HG03439 (cell line): ENCODE results near the gene NR1I3.

Source experiments
- ATAC-seq: cut with Tn5 transposase; IDR thresholded peaks from one replicate; pipeline ENCODE4 v1.9.1; 2021; ENCODE audit warnings: mild to moderate bottlenecking, moderate library complexity; ENCODE audit not compliant: unreplicated experiment

NR1I3 gene

DNA sequence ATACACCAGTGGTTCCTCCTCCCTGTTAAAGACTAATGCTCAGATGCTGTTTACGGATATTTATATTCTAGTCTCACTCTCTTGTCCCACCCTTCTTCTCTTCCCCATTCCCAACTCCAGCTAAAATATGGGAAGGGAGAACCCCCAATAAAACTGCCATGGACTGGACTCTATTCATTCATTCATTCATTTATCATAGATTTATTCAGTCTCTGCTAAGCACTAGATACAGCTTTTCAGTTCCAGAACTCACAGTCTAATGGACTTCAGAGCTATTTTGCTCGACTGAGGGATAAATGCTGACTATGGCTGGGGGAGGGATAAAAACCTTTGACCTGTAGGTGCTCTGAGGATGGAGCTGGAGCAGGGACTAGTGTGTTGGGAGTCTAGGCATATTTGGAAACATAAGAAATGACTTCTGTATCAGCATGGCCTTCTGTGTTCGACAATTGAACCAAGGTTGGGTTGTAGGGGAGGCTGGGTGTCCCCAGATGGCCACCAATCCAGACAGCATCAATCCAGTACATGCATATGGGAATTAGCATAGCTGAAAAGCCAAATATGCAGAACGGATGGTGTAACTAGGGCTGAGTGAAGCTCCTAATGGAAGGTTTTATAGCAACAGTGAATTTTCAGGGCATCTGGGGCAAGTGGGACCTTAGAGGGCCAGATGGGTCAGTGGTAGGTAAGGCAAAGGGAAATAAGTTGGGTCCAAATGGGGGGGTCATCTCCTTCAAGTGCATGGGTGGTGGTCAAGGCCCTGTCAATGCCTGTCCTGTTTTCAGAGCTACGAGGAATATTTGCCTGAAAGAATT lies 18.7 kb downstream of the NR1I3 start:
- ATAC-seq: no peak

DNA sequence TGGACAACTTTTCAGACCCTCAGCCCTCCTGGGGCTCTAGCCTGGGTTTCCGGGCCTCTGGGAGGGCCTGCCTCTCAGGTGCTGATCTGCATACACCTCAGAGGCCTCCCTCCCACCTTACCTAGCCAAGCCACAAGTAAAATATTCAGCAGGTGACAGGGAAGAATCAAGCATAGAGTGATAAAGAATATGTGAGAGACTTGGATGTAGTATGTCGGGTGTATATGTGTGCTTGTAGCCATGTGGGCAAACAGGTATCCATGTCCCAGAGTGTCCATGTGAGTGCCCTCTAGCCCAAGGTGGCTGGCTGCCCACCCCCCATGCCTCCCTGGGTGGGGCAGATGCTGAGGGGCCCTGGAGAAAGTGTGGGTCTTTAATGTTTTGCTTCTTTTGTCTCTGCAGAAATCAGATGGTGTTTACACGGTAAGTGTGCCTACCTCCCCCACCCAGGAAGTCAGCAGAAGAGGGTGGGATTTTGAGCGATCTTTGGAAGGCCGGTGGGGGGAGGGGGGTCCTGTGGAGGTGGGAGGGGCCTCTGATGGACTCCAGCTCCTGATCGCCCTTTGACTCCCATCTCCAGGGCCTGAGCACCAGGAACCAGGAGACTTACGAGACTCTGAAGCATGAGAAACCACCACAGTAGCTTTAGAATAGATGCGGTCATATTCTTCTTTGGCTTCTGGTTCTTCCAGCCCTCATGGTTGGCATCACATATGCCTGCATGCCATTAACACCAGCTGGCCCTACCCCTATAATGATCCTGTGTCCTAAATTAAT lies 19.5 kb downstream of the NR1I3 start:
- ATAC-seq: no peak

DNA sequence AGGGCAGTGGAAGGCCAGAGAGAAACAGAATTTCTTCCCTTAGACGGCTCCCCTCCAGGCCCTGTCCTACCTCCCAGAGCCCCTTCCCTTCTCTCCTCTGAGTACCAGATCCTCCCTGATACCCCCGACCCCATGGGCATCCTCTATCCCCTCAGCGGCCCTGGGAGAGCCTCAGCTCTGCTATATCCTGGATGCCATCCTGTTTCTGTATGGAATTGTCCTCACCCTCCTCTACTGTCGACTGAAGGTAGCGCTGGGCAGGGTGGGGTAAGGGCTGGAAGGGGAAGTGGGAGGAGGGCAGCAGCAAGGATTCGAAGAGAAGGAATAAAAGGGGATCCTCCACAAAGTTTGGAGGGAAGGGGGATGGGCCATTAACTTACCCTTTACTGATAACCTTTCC lies 20.2 kb downstream of the NR1I3 start:
- ATAC-seq: peak; percentile 16

DNA sequence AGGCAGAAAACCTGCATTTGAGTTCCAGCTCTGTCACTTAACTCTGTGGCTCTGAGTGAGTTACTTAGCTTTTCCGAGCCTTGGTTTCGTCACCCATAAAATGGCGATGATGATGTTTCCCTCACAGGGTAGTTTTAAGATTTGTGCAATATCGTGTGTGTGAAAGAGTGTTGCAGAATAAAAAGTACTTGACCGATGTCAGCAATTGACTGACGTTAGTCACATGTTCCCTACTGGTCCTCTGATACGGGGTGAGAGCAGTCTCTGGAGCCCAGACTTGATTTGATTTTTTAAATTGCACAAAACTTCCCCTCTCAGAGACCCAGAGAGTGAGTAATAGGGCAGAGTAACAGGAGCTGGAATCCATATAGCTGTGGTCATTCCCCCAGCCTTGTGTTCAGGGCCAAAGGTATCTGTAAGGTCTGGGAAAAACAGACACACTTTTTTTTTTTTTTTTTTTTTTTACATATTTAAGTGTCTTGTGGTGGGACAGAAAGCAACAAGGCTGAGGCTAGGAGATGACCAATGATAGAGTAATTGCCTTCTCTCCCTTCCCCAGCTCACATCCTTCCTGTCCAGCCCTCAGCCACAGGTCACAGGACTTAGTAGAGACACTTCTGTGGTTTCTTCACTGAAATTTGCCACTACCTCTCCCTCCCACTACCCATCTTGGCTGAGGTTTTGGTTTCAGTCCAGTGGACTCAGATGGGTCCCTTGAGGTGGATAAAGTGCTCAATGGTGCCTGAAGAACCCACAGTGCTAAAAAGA lies 20.9 kb downstream of the NR1I3 start:
- ATAC-seq: peak; percentile 77

DNA sequence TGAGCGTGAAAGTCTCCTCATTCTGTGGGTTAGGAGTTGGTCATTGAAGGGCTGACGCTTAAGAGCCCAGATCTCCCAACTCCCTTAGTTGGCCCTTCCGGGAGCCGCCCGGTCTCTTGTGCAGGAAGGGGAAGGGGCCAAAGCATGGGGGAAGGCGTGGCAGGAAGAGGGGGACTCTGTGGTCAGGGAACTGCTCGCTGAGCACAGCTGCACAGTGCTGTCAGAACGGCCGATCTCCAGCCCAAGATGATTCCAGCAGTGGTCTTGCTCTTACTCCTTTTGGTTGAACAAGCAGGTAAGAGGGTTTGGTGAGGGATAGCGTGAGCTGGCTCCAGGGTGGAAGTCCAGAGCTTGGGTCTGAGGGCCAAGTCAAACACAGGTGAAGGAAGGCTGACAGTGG lies 22.9 kb downstream of the NR1I3 start, which contains the start of gene FCER1G:
TSS of gene FCER1G (plus strand) at position 220 of the 400 bp plus-strand sequence. CDS start at position 247, 27 bp downstream.
- no peak for ATAC-seq

DNA sequence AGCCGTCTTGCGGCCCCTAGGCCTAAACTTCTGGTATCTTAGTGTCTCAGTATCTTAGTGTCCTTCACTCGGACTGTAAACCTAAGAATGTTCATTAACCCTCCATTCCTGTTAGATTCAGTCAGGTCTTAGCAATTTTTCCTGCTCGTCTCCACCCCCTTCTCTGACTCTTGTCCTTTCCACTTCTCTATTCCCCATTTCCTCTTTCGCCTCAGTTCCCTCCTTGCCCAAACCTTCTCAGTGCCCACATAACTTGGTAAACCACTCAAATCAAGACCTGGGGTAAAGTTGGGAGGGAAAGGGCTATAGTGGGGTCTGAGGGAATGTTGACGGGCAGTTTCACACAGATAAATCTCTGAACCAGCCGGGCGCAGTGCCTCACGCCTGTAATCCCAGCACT lies 23.6 kb downstream of the NR1I3 start:
- no peak for ATAC-seq

DNA sequence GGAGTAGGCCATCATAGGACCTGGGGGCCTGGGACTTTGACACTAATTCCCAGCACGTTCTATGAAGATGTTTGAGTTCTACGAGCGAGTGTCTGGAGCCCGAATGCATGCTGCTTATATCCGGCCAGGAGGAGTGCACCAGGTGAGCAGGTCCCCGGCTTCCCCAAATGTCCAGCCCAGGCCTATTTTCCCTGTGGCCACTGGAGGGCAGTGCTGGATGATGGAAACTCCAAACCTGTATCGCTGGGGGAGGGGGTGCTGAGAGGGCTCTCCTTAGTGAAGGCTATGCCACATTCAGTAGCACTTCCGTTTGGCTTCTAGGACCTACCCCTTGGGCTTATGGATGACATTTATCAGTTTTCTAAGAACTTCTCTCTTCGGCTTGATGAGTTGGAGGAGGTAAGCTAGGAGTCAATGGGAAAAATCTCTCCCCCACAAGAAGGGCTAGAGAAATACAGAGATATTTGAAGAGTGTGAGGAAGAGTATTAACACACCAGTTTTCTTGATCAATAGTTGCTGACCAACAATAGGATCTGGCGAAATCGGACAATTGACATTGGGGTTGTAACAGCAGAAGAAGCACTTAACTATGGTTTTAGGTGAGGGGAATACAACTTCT lies 28.1 kb downstream of the NR1I3 start:
- peak; percentile 55 for ATAC-seq

DNA sequence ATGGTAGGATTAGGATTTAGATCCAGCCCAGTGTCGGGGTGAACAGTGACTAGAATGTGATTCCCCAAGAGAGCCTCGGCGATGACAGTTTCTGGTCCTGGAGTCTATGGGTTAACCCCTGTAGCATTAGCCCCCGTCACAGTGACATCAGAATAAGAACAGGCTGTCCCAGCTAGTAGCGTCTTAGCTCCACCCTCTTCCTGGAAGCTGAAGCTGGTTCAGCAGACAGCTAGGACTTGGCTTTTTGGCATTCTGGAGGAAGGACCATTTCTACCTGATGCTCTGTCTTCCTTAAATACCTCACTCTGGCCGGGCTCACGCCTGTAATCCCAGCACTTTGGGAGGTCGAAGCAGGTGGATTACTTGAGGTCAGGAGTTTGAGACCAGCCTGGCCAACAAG lies 30.8 kb downstream of the NR1I3 start:
- ATAC-seq: no peak

DNA sequence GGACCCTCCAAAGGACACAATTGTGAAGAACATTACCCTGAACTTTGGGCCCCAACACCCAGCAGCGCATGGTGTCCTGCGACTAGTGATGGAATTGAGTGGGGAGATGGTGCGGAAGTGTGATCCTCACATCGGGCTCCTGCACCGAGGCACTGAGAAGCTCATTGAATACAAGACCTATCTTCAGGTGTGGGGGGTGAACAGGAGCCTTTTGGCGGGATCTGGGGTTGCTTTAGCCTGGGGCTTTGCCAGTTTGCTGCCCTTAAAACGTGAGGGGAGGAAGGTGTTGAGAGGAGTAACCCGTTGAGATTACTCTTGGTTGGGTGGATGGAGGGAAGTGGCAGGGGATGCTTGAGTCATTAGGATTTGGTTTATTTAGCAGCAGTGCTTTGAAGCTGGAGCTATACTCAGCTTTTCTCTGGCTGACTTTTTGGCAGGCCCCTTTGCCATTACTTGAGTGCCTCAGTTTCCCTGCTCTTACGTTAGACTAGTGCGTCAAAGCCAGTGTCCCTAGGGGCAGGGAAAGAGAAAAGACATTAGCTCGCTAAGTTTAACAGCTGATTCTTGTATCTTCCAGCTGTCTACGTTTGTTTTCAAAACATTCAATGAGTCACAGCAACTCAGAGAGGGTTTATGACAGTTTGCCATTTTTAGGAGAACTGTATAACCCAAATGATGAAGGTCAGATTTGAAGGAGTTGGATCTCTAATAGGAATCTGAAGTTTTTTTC lies 31.4 kb downstream of the NR1I3 start:
- ATAC-seq: no peak

DNA sequence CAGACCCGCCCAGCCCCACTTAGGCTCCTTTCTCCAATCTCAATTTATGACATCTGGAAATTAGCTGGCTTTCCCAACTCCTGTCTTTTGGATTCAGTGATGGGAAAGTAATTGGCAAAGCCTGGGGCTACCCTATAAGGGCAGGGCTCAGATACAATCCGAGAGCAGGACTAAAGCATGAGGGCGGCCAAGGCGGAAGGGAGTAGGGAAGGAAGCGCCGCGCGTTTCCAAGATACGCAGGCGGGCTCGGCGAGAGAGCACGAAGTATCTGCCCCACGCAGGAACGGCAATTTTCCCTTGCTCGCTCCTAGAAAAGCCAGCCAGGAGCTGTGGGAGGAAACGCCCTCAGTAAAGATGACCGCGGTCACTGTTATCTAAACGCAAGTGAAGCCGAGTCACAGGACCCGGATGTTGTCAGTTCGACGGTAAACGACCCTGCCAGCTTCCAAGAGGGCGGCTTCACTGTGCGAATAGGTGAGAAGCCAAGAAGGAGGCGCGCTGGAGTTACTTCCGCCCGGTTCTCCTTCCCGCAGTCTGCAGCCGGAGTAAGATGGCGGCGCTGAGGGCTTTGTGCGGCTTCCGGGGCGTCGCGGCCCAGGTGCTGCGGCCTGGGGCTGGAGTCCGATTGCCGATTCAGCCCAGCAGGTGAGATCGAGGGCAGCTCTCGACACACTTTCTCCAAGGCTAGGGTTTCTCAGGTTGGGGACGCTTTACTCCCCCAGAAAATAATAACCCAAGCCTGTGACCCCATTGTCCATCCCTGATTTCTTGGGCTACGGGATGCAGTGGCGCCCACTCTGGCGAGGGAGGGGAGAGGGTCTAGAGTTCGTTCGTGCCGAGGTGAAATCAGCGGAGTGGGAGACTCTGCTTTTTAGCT lies 35.9 kb downstream of the NR1I3 start, which contains the start of gene NDUFS2:
TSS of gene NDUFS2 (plus strand) at position 532 of the 877 bp plus-strand sequence. CDS start at position 551, 19 bp downstream.
- ATAC-seq: peak; percentile 92

DNA sequence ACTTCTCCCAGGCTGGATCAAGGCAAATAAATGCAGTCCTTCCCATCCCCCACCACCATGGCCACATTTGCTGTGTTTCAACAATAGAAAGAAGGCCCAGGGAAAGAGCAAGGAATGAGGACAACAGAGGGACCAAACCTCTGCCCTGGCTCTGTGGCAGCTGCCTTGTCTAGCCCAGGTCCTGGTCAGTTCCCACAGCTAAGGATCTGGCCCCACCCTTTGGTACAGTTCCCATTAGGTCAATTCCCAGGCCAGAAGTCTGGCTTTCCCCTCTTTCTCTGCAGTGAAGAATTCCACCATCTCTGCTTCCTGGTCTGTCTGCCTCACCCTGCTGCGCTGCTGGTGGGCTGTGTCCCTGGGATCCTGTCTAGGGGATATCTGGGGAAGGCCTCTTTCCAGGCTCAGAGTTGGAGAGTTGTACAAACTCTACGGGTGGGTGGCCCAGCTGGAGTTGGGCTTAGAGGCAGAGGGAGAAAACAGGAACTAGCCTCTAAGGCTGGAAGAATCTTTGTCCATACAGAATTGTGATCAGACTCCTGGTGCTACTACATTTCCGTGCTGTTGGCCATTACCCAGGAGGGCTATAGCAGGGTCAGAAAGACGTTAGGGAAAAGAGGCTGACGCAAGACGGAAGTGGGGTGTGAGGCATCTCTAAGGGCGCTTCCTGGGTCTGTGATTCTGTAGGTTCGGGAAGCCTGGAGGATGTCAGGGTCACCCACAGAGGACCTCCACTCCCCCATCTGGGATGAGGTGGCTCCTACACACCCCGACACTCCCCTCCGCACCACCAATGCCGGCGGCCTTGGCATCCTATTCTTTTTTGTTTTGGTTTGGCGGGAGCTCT lies 36.8 kb downstream of the NR1I3 start:
- no peak for ATAC-seq

DNA sequence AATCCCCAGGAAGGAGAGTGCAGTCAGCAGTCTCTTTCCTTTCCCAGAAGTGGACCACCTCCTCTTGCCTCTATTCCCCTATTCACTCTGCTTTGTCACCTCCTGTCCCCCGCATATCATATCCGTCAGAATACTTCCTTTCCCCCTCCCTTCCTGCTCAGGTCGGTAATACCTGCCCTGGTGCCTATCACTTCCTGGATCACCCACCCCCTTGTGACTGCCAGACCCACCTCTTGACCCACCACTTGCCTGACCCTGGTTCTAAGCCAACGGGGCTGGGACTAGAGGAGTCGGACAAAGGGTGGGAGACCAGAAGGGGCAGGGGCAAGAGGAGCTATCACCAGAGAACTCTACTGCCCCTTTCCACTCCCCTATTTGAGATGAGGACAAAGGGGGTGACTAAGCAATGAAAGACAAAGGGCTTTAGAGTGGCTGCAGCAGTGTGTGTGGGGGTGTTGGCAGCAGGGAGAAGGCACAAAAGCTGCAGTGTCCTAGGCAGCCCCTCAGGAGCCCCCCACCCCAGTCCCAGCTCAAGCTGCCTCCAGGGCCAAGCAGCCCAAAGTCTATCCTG lies 37.5 kb downstream of the NR1I3 start:
- ATAC-seq: no peak

DNA sequence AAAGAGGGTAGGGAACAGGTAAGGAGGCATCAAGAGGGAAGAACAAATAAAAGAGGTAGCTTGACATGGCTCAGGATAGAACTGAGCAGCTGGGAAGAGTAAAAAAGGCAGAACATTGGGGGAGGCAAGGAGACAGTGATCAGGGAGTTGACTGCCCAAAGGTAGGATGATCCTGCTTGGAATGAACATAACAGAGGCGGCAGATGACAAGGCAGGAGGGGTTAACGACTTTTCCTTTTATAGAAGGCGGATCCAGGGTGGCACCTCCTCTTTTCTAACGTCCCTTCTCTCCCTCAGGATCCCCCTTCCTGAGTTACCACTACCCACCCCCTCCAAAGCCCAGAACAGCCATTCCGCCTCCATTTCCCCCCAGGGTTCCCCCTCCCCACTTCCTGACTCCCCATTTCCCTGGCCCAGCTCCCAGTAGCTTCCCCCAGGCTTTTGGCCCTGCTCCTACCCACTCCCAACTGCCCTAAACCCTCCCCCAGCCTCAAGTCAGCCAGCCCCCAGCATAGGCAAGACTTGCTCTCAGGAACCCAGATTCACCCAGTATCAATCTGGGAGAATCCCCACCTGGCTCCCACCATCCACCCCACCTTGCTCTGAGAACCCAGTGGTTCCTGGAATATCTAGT lies 38.4 kb downstream of the NR1I3 start:
- ATAC-seq: no peak

DNA sequence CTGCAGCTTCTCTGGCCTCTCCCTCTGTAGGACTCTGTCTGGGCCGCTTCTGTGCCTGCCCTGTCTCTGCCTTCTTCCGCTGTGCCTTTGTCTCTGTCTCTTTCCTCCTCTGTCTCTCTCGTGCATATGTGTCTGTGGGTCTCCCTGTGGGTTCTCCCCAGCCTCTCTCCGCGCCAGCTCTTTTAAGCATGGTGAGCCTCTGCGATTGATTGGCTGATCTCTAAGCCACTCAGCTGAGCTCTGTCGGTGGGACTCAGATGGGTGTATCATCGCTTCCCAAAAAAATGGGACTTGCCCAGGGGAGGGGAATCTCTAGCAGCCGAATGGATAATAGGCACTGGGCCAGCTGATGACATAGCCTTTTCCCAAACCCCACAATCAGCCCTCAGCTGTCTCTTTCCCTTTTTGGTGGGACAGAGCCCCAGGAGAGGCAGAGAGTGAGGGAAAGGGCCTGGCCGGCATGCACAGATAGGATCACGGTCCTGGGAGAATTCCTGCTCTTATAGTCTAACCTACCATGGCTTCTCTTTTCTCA lies 39.0 kb downstream of the NR1I3 start, which contains the start of gene ADAMTS4:
TSS of gene ADAMTS4 (minus strand) at position 158 of the 535 bp plus-strand sequence. CDS start 427 bp downstream, outside the sequence.
- no peak for ATAC-seq

DNA sequence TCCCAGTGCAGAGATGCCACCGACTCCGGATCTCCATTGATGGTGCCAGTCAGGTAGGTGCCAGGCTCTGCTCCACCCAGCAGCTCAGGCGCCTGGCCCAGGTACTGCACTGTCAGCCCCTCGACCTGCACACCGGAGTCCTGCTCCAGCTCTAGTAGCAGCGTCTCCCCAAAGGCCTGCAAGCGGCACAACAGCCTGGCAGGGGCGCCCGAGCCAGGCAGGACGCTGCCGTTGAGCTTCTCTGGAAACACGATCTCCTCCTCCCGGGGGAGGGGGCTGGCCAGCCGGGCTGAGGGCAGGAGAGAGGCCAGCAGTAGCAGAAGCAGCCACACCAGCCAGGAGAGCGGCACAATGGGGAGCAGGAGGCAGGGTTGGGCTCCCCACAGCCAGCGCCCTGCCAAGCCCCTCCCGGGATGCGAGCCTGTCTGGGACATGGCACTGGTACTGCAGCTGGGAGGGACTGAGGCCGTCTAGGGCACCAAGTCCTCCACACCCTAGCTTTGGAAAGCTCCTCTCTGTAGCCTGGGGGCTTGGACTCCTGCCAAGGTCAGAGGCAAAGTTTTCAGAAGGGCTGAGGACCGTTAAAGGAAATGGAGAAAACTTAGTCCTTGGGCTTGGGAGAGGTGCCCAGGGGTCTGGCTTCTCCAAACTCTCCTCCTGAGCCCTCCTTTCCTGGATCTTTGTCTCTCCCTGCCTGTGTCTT lies 39.7 kb downstream of the NR1I3 start:
- no peak for ATAC-seq

DNA sequence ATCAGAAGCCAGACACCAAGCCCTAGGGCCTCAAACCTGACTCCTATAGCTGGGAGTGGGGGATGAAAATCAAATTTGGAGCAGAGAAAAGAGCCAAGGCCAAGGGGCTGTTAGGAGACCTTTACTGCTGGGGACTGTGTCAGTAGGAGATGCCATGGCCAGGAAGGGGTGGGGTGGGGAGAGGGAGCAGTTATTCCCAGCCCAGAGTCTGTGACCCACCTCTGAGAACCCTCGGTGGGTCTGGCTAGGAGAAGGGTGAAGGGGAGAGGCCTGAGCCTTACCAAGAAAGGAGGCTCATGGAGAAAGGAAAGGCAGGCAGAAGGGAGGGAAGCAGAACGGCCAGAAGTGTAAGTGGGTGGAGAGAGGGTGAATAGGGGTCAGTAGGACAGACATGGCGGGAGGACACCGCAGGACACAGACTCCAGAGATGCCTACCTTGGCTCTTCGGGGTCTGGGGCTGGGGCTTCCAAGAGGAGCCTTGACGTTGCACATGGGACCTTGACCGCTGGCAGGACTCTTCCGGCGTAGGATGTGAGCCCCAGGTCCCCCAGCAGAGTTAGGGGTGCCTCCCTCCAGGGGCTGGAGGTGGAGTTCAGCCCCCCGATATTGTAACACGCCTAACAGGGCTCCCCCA lies 40.3 kb downstream of the NR1I3 start:
- ATAC-seq: no peak
